MM.1S (cell line): ENCODE measurements around the gene FGF3.

Source experiments
- CTCF ChIP-seq: fragments of 300-600 bp; sonication (generic); IDR thresholded peaks from 2 replicates; pipeline ENCODE4 v1.5.1; 2016; ENCODE audit warnings: antibody characterized with exemption, low read length, mixed read lengths
- EZH2 ChIP-seq: fragments of 300-600 bp; sonication (generic); optimal IDR thresholded peaks from 2 replicates; pipeline ENCODE3; 2017; ENCODE audit warnings: low read depth, mild to moderate bottlenecking, antibody characterized with exemption, low read length, mixed read lengths
- EZH2phosphoT487 ChIP-seq: fragments of 300-600 bp; sonication (generic); IDR thresholded peaks from 2 replicates; pipeline ENCODE4 v1.6.1; 2018; ENCODE audit warnings: antibody characterized with exemption, low read length

- no peak for TF ChIP-seq CTCF
- TF ChIP-seq EZH2: no peak
- no peak for TF ChIP-seq EZH2phosphoT487
These were observed 5.4 kb downstream of the FGF3 start for GRCh38 chr11:69813839-69814238.
